H7 (cell line): Measurements from ENCODE around the gene ATP2A2. TPM values are rescaled to one million over a fixed set of nuclear protein-coding genes. Genes with fewer than 3 reads are reported as not detected.
"Not testable (repeated sequence)": the region's sequence is repeated elsewhere in the genome, so short reads cannot be mapped to it uniquely, and the experiment has no call there.

Experiments
- DNase-seq: peaks from one replicate; pipeline ENCODE4 v3.0.0; 2012
- H3K27me3 ChIP-seq: 2 replicates; pipeline ENCODE4 v1.6.0; 2011; ENCODE audit warnings: mild to moderate bottlenecking, low read length; ENCODE audit not compliant: control insufficient read depth, insufficient read depth
- H3K36me3 ChIP-seq: replicated peaks from 2 replicates; pipeline ENCODE4 v1.5.1; 2011; ENCODE audit warnings: low read length; ENCODE audit not compliant: control insufficient read depth, insufficient read depth
- H3K4me3 ChIP-seq: 2 replicates; pipeline ENCODE4 v1.5.1; 2011; ENCODE audit warnings: low read depth, mild to moderate bottlenecking, control low read depth, low read length, moderate library complexity; ENCODE audit not compliant: insufficient read depth
- total RNA-seq: library from RNA; depleted of rRNA; stranded (reverse); fragments of >200 nt; shearing (Covaris generic); gene quantifications from 2 replicates; pipeline ENCODE4 v1.2.3, GENCODE V29; 2014

ATP2A2 gene
- total RNA-seq, 1 experiment from 2014 or later, result 98.7 TPM

GRCh38 chr12:110351119-110351518 lies 70.1 kb downstream of the ATP2A2 start:
- Histone ChIP-seq H3K36me3 (peaks cover 31% of the 10 kb centered on the region), H3K4me3 (no peak overlapping the region), H3K27me3 (no peaks in the 10 kb centered on the region)
- DNase-seq, result peak; percentile 19

GRCh38 chr12:110352401-110352800 lies 71.4 kb downstream of the ATP2A2 start:
- DNase-seq, result no peak
- H3K36me3 ChIP-seq, result peaks cover 25% of the 10 kb centered on the region
- H3K4me3 ChIP-seq, result no peak overlapping the region
- no peaks in the 10 kb centered on the region for H3K27me3 ChIP-seq

- H3K4me3 ChIP-seq, result no peak overlapping the region
- no peak for DNase-seq
- no peaks in the 10 kb centered on the region for H3K27me3 ChIP-seq
- H3K36me3 ChIP-seq, result peaks cover 16% of the 10 kb centered on the region
Measured at GRCh38 chr12:110353211-110353965, 72.3 kb downstream of the ATP2A2 start.

- H3K4me3 ChIP-seq, result no peak overlapping the region
- DNase-seq, result no peak
- H3K36me3 ChIP-seq, result peaks cover 8% of the 10 kb centered on the region
- H3K27me3 ChIP-seq, result no peaks in the 10 kb centered on the region
Measured at GRCh38 chr12:110354172-110354780, 73.2 kb downstream of the ATP2A2 start.

GRCh38 chr12:110355073-110355472 lies 74.0 kb downstream of the ATP2A2 start:
- H3K27me3 ChIP-seq, result no peaks in the 10 kb centered on the region
- H3K4me3 ChIP-seq, result no peak overlapping the region
- peaks cover 1% of the 10 kb centered on the region for H3K36me3 ChIP-seq
- peak; percentile 82 for DNase-seq

- not testable (repeated sequence) for DNase-seq, H3K4me3 ChIP-seq, H3K27me3 ChIP-seq, H3K36me3 ChIP-seq
Measured at GRCh38 chr12:110358384-110359097, 77.5 kb downstream of the ATP2A2 start.

GRCh38 chr12:110361216-110361615 lies 80.2 kb downstream of the ATP2A2 start:
- Histone ChIP-seq H3K4me3 (no peak overlapping the region), H3K36me3 (no peaks in the 10 kb centered on the region), H3K27me3 (no peaks in the 10 kb centered on the region)
- DNase-seq, result no peak

GRCh38 chr12:110365489-110366320 lies 84.7 kb downstream of the ATP2A2 start:
- H3K27me3 ChIP-seq, result no peaks in the 10 kb centered on the region
- H3K36me3 ChIP-seq, result no peaks in the 10 kb centered on the region
- DNase-seq, result peak; percentile 43
- no peak overlapping the region for H3K4me3 ChIP-seq

- DNase-seq, result peak; percentile 50
- Histone ChIP-seq H3K4me3 (no peak overlapping the region), H3K36me3 (no peaks in the 10 kb centered on the region), H3K27me3 (no peaks in the 10 kb centered on the region)
Measured at GRCh38 chr12:110366321-110367142, 85.5 kb downstream of the ATP2A2 start.

GRCh38 chr12:110367181-110367864 lies 86.3 kb downstream of the ATP2A2 start:
- Histone ChIP-seq H3K4me3 (no peak overlapping the region), H3K27me3 (no peaks in the 10 kb centered on the region), H3K36me3 (0 out of 2 replicates have a peak, but pooled peaks cover 2% of the 10 kb centered on the region)
- DNase-seq, result no peak

GRCh38 chr12:110369992-110370391 lies 88.9 kb downstream of the ATP2A2 start:
- Histone ChIP-seq H3K27me3 (no peaks in the 10 kb centered on the region), H3K36me3 (peaks cover 22% of the 10 kb centered on the region), H3K4me3 (no peak overlapping the region)
- no peak for DNase-seq

GRCh38 chr12:110370732-110371231 lies 89.7 kb downstream of the ATP2A2 start:
- Histone ChIP-seq H3K36me3 (peaks cover 28% of the 10 kb centered on the region), H3K4me3 (no peak overlapping the region), H3K27me3 (no peaks in the 10 kb centered on the region)
- peak; percentile 51 for DNase-seq

- H3K4me3 ChIP-seq, result no peak overlapping the region
Measured at GRCh38 chr12:110371408-110372055, 90.5 kb downstream of the ATP2A2 start.

More at GRCh38 chr12:110371408-110372055, 90.5 kb downstream of the ATP2A2 start:
- peaks cover 32% of the 10 kb centered on the region for H3K36me3 ChIP-seq
- DNase-seq, result peak; percentile 55
- H3K27me3 ChIP-seq, result no peaks in the 10 kb centered on the region
